ENCODE results near the gene PAOX. TPM values are rescaled to one million over a fixed set of nuclear protein-coding genes. Genes with fewer than 3 reads are reported as not detected.
A peak's percentile ranks its signal among the peaks of the same experiment; 100 is the strongest.

Gene PAOX
- total and polyA plus RNA-seq, 2 of the 13 experiments (the other 11 are each of a cell fraction or from before 2014, with no cell fraction given): 0.49 to 0.77 TPM

DNA sequence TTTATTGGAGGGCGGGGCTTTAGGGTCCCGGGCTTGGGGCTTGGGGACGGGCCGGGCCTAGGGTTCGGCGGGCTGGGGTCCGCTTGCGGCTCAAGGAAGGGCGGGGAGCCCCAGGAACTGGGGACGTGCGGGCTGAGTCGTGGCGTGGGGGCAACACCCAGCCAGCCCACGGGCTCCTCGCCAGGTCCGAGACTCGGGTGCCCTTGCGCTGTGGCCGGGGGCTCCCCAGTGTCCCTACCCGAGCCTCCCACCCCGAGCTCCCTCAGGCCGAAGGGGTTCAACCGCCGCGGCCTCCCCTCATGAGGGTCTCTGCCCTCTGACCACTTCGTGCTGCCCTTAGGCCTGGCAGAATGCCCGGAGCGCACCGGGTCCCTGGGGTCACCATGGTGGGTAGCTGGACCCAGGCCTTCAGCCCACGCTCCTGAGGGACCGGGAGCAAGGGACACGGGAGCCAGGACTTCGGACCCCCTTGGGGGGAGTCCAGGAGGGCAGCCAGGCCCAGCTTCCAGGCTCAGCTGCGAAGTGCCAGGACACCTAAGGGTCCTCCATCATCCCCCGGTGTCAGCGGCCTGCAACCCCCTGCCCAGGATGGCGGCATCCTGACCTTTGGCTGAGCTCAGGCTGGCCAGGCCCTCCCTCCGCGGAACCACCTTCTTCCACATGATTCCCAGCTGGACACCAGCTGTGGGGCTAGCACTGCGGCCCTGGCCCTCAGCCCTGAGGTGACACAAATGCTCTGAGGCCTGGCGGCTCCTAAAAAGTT, 20.7 kb upstream of the PAOX start (continued):
- TF ChIP-seq ZNF672 (CRISPR knock-in tag; IDR thresholded peaks at IDR 0.05): no peak
- TF ChIP-seq, protein P1, sequence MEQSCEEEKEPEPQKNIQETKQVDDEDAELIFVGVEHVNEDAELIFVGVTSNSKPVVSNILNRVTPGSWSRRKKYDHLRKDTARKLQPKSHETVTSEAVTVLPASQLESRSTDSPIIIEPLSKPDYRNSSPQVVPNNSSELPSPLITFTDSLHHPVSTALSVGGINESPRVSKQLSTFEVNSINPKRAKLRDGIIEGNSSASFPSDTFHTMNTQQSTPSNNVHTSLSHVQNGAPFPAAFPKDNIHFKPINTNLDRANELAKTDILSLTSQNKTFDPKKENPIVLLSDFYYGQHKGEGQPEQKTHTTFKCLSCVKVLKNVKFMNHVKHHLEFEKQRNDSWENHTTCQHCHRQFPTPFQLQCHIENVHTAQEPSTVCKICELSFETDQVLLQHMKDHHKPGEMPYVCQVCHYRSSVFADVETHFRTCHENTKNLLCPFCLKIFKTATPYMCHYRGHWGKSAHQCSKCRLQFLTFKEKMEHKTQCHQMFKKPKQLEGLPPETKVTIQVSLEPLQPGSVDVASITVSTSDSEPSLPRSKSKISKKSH (CRISPR knock-in tag; IDR thresholded peaks at IDR 0.05; ENCODE audit: borderline replicate concordance): peak; percentile 61
- TF ChIP-seq, protein P2, sequence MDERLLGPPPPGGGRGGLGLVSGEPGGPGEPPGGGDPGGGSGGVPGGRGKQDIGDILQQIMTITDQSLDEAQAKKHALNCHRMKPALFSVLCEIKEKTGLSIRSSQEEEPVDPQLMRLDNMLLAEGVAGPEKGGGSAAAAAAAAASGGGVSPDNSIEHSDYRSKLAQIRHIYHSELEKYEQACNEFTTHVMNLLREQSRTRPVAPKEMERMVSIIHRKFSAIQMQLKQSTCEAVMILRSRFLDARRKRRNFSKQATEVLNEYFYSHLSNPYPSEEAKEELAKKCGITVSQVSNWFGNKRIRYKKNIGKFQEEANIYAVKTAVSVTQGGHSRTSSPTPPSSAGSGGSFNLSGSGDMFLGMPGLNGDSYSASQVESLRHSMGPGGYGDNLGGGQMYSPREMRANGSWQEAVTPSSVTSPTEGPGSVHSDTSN (CRISPR knock-in tag; IDR thresholded peaks at IDR 0.05): no peak
- TF ChIP-seq MEF2D (CRISPR knock-in tag; IDR thresholded peaks at IDR 0.05): peak; percentile 53; the same call in 1 of the 2 replicates
- TF ChIP-seq, protein P3, sequence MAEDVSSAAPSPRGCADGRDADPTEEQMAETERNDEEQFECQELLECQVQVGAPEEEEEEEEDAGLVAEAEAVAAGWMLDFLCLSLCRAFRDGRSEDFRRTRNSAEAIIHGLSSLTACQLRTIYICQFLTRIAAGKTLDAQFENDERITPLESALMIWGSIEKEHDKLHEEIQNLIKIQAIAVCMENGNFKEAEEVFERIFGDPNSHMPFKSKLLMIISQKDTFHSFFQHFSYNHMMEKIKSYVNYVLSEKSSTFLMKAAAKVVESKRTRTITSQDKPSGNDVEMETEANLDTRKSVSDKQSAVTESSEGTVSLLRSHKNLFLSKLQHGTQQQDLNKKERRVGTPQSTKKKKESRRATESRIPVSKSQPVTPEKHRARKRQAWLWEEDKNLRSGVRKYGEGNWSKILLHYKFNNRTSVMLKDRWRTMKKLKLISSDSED (CRISPR knock-in tag; IDR thresholded peaks at IDR 0.05): 0 out of 2 replicates have a peak, but pooled peaks have one; percentile 55
- no peak; the same call in 1 of the 2 replicates for TF ChIP-seq HNRNPL (IDR thresholded peaks at IDR 0.05; ENCODE audit: low read depth, low read length)
- 0 out of 2 replicates have a peak, but pooled peaks have one; percentile 44 for TF ChIP-seq ZNF670 (CRISPR knock-in tag; IDR thresholded peaks at IDR 0.05; ENCODE audit: borderline replicate concordance)
- peak; percentile 81 for TF ChIP-seq ZNF558 (CRISPR knock-in tag; IDR thresholded peaks at IDR 0.05; ENCODE audit: borderline replicate concordance)
- TF ChIP-seq HOXA9 (CRISPR knock-in tag; IDR thresholded peaks at IDR 0.05; ENCODE audit: borderline replicate concordance): no peak
- TF ChIP-seq MTA1 (CRISPR knock-in tag; IDR thresholded peaks at IDR 0.05; ENCODE audit: borderline replicate concordance): peak; percentile 68; the same call in 1 of the 2 replicates
- TF ChIP-seq, protein P4, sequence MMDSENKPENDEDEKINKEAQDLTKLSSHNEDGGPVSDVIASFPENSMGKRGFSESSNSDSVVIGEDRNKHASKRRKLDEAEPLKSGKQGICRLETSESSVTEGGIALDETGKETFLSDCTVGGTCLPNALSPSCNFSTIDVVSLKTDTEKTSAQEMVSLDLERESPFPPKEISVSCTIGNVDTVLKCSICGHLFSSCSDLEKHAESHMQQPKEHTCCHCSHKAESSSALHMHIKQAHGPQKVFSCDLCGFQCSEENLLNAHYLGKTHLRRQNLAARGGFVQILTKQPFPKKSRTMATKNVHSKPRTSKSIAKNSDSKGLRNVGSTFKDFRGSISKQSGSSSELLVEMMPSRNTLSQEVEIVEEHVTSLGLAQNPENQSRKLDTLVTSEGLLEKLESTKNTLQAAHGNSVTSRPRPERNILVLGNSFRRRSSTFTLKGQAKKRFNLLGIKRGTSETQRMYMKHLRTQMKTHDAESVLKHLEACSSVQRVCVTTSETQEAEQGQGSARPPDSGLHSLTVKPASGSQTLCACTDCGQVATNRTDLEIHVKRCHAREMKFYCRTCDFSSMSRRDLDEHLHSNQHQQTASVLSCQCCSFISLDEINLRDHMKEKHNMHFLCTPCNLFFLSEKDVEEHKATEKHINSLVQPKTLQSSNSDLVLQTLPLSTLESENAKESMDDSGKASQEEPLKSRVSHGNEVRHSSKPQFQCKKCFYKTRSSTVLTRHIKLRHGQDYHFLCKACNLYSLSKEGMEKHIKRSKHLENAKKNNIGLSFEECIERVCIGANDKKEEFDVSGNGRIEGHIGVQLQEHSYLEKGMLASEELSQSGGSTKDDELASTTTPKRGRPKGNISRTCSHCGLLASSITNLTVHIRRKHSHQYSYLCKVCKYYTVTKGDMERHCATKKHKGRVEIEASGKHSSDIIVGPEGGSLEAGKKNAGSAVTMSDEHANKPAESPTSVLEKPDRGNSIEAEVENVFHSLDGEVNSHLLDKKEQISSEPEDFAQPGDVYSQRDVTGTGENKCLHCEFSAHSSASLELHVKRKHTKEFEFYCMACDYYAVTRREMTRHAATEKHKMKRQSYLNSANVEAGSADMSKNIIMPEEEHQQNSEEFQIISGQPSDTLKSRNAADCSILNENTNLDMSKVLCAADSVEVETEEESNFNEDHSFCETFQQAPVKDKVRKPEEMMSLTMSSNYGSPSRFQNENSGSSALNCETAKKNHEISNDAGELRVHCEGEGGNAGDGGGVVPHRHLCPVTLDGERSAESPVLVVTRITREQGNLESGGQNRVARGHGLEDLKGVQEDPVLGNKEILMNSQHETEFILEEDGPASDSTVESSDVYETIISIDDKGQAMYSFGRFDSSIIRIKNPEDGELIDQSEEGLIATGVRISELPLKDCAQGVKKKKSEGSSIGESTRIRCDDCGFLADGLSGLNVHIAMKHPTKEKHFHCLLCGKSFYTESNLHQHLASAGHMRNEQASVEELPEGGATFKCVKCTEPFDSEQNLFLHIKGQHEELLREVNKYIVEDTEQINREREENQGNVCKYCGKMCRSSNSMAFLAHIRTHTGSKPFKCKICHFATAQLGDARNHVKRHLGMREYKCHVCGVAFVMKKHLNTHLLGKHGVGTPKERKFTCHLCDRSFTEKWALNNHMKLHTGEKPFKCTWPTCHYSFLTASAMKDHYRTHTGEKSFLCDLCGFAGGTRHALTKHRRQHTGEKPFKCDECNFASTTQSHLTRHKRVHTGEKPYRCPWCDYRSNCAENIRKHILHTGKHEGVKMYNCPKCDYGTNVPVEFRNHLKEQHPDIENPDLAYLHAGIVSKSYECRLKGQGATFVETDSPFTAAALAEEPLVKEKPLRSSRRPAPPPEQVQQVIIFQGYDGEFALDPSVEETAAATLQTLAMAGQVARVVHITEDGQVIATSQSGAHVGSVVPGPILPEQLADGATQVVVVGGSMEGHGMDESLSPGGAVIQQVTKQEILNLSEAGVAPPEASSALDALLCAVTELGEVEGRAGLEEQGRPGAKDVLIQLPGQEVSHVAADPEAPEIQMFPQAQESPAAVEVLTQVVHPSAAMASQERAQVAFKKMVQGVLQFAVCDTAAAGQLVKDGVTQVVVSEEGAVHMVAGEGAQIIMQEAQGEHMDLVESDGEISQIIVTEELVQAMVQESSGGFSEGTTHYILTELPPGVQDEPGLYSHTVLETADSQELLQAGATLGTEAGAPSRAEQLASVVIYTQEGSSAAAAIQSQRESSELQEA (CRISPR knock-in tag; IDR thresholded peaks at IDR 0.05; ENCODE audit: not compliant biosample characterization): no peak
- TF ChIP-seq HINFP (CRISPR knock-in tag; IDR thresholded peaks at IDR 0.05; ENCODE audit: low read depth): no peak
- no peak for TF ChIP-seq MTF1 (CRISPR knock-in tag; IDR thresholded peaks at IDR 0.05)
- peak; percentile 55; the same call in 1 of the 2 replicates for TF ChIP-seq SPEN (CRISPR knock-in tag; IDR thresholded peaks at IDR 0.05; ENCODE audit: low read depth)

Measured in HepG2 (cell line).